GM12878 (cell line): ENCODE measurements around the gene PCDHA1.

Source experiments
- IRF4 ChIP-seq: IDR thresholded peaks from 2 replicates; pipeline ENCODE4 v1.6.1; 2011; ENCODE audit warnings: low read depth, low read length
- JUND ChIP-seq: IDR thresholded peaks from 2 replicates; pipeline ENCODE4 v1.6.1; 2012; ENCODE audit warnings: low read depth, mild to moderate bottlenecking, low read length, improper control_type of control experiment, moderate library complexity
- POU2F2 ChIP-seq: IDR thresholded peaks from 3 replicates; pipeline ENCODE4 v1.6.1; 2011; ENCODE audit warnings: low read depth, mild to moderate bottlenecking, low read length, borderline replicate concordance
- SMC3 ChIP-seq: IDR thresholded peaks from 2 replicates; pipeline ENCODE4 v1.6.1; 2011; ENCODE audit warnings: low read length, improper control_type of control experiment, borderline replicate concordance
- TF ChIP-seq, protein P1 (sequence below), 3 experiments: IDR thresholded peaks in 2 of 3; conservative IDR thresholded peaks in 1 of 3; 2 replicates each; pipeline ENCODE4 v1.5.1; 2011; ENCODE audit warnings: low read depth in 3 of 3, low read length in 3 of 3, mild to moderate bottlenecking in 3 of 3, control low read depth in 2 of 3, moderate library complexity in 2 of 3, inconsistent platforms in 1 of 3, mixed read lengths in 1 of 3; ENCODE audit not compliant: control insufficient read depth in 2 of 3, insufficient read depth in 1 of 3; ENCODE audit errors: extremely low read depth in 1 of 3

DNA sequence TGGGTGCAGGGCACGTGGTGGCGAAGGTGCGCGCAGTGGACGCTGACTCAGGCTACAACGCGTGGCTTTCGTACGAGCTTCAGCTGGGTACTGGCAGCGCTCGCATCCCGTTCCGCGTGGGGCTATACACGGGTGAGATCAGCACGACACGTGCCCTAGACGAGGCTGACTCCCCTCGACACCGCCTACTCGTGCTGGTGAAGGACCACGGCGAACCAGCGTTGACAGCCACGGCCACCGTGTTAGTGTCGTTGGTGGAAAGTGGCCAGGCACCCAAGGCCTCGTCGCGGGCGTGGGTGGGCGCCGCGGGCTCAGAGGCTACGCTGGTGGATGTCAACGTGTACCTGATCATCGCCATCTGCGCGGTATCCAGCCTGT, 10.8 kb downstream of the PCDHA1 start:
- TF ChIP-seq, protein P1, sequence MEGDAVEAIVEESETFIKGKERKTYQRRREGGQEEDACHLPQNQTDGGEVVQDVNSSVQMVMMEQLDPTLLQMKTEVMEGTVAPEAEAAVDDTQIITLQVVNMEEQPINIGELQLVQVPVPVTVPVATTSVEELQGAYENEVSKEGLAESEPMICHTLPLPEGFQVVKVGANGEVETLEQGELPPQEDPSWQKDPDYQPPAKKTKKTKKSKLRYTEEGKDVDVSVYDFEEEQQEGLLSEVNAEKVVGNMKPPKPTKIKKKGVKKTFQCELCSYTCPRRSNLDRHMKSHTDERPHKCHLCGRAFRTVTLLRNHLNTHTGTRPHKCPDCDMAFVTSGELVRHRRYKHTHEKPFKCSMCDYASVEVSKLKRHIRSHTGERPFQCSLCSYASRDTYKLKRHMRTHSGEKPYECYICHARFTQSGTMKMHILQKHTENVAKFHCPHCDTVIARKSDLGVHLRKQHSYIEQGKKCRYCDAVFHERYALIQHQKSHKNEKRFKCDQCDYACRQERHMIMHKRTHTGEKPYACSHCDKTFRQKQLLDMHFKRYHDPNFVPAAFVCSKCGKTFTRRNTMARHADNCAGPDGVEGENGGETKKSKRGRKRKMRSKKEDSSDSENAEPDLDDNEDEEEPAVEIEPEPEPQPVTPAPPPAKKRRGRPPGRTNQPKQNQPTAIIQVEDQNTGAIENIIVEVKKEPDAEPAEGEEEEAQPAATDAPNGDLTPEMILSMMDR (IDR thresholded peaks at IDR 0.05 in 2 of 3, conservative IDR thresholded peaks at IDR 0.05 in 1 of 3; ENCODE audit: control insufficient read depth in 2 of 3, extremely low read depth in 1 of 3, insufficient read depth in 1 of 3, low read depth in 3 of 3, low read length in 3 of 3), result no peak
- TF ChIP-seq POU2F2 (no peak), JUND (no peak), SMC3 (no peak), IRF4 (no peak)
